ENCODE results near the gene YBEY. TPM values are rescaled to one million over a fixed set of nuclear protein-coding genes. Genes with fewer than 3 reads are reported as not detected.

Gene YBEY
- total and polyA plus RNA-seq, 2 donors (not counting 1 experiment from before 2014, with no cell fraction given), result 15.9 to 18.6 TPM

GRCh38 chr21:46336603-46337002 is 50.5 kb downstream of the YBEY start:
- Histone ChIP-seq H3K9me3 (ENCODE audit: control insufficient read depth, insufficient read depth, low read depth, low read length) (no peaks in the 10 kb centered on the region), H4K20me1 (ENCODE audit: control insufficient read depth, extremely low read depth, insufficient read depth, low read length) (no peaks in the 10 kb centered on the region), H3K4me2 (ENCODE audit: extremely low read depth, insufficient read depth, low read length) (no peak overlapping the region), H2AFZ (ENCODE audit: low read length) (no peak overlapping the region), H3K27ac (ENCODE audit: insufficient read depth, low read length) (no peak overlapping the region), H3K4me1 (ENCODE audit: control insufficient read depth, extremely low read depth, insufficient read depth, low read length) (no peaks in the 10 kb centered on the region), H3K79me2 (ENCODE audit: control insufficient read depth, insufficient read depth, low read length) (peaks cover 15% of the 10 kb centered on the region), H3K4me3 (replicated peaks in 1 of 4; ENCODE audit: control extremely low read depth in 1 of 4, insufficient read depth in 1 of 4, low read depth in 3 of 4, low read length in 4 of 4) (no peak overlapping the region), H3K27me3 (ENCODE audit: control insufficient read depth, insufficient read depth, low read length) (no peaks in the 10 kb centered on the region), H3K36me3 (ENCODE audit: control insufficient read depth, insufficient read depth, low read length) (peaks cover 11% of the 10 kb centered on the region), H3K9ac (ENCODE audit: insufficient read depth, low read length) (no peak overlapping the region)
- TF ChIP-seq CTCF (conservative IDR thresholded peaks at IDR 0.05 in 1 of 2, IDR thresholded peaks at IDR 0.05 in 1 of 2; ENCODE audit: low read depth in 1 of 2, low read length in 2 of 2), result no peak
- TF ChIP-seq EZH2 (IDR thresholded peaks at IDR 0.05; ENCODE audit: low read length, missing control alignments), result no peak
- DNase-seq (ENCODE audit: low read depth in 2 of 2), result no peak

GRCh38 chr21:46340998-46341397 is 54.9 kb downstream of the YBEY start:
- no peak overlapping the region for H3K27ac ChIP-seq (ENCODE audit: insufficient read depth, low read length)
- H3K27me3 ChIP-seq (ENCODE audit: control insufficient read depth, insufficient read depth, low read length), result no peaks in the 10 kb centered on the region
- no peaks in the 10 kb centered on the region for H4K20me1 ChIP-seq (ENCODE audit: control insufficient read depth, extremely low read depth, insufficient read depth, low read length)
- TF ChIP-seq CTCF (conservative IDR thresholded peaks at IDR 0.05 in 1 of 2, IDR thresholded peaks at IDR 0.05 in 1 of 2; ENCODE audit: low read depth in 1 of 2, low read length in 2 of 2), result no peak
- TF ChIP-seq EZH2 (IDR thresholded peaks at IDR 0.05; ENCODE audit: low read length, missing control alignments), result no peak
- no peak overlapping the region for H3K9ac ChIP-seq (ENCODE audit: insufficient read depth, low read length)
- H3K79me2 ChIP-seq (ENCODE audit: control insufficient read depth, insufficient read depth, low read length), result peaks cover 14% of the 10 kb centered on the region
- no peaks in the 10 kb centered on the region for H3K9me3 ChIP-seq (ENCODE audit: control insufficient read depth, insufficient read depth, low read depth, low read length)
- no peak overlapping the region for H3K4me2 ChIP-seq (ENCODE audit: extremely low read depth, insufficient read depth, low read length)
- H2AFZ ChIP-seq (ENCODE audit: low read length), result no peak overlapping the region
- no peak overlapping the region for H3K4me3 ChIP-seq (replicated peaks in 1 of 4; ENCODE audit: control extremely low read depth in 1 of 4, insufficient read depth in 1 of 4, low read depth in 3 of 4, low read length in 4 of 4)
- no peak for DNase-seq (ENCODE audit: low read depth in 2 of 2)
- H3K4me1 ChIP-seq (ENCODE audit: control insufficient read depth, extremely low read depth, insufficient read depth, low read length), result no peaks in the 10 kb centered on the region
- peaks cover 8% of the 10 kb centered on the region for H3K36me3 ChIP-seq (ENCODE audit: control insufficient read depth, insufficient read depth, low read length)

GRCh38 chr21:46344219-46344915 is 58.2 kb downstream of the YBEY start:
- TF ChIP-seq CTCF (conservative IDR thresholded peaks at IDR 0.05 in 1 of 2, IDR thresholded peaks at IDR 0.05 in 1 of 2; ENCODE audit: low read depth in 1 of 2, low read length in 2 of 2) (no peak), EZH2 (IDR thresholded peaks at IDR 0.05; ENCODE audit: low read length, missing control alignments) (no peak)

More at GRCh38 chr21:46344219-46344915, 58.2 kb downstream of the YBEY start:
- DNase-seq (ENCODE audit: low read depth in 2 of 2), result no peak
- no peak overlapping the region for H3K4me3 ChIP-seq (replicated peaks in 1 of 4; ENCODE audit: control extremely low read depth in 1 of 4, insufficient read depth in 1 of 4, low read depth in 3 of 4, low read length in 4 of 4)
- H3K79me2 ChIP-seq (ENCODE audit: control insufficient read depth, insufficient read depth, low read length), result peaks cover 8% of the 10 kb centered on the region
- no peaks in the 10 kb centered on the region for H3K9me3 ChIP-seq (ENCODE audit: control insufficient read depth, insufficient read depth, low read depth, low read length)
- no peaks in the 10 kb centered on the region for H3K27me3 ChIP-seq (ENCODE audit: control insufficient read depth, insufficient read depth, low read length)
- no peak overlapping the region for H3K4me2 ChIP-seq (ENCODE audit: extremely low read depth, insufficient read depth, low read length)
- H2AFZ ChIP-seq (ENCODE audit: low read length), result no peak overlapping the region
- no peaks in the 10 kb centered on the region for H4K20me1 ChIP-seq (ENCODE audit: control insufficient read depth, extremely low read depth, insufficient read depth, low read length)
- no peaks in the 10 kb centered on the region for H3K4me1 ChIP-seq (ENCODE audit: control insufficient read depth, extremely low read depth, insufficient read depth, low read length)
- peaks cover 18% of the 10 kb centered on the region for H3K36me3 ChIP-seq (ENCODE audit: control insufficient read depth, insufficient read depth, low read length)
- no peak overlapping the region for H3K9ac ChIP-seq (ENCODE audit: insufficient read depth, low read length)
- no peak overlapping the region for H3K27ac ChIP-seq (ENCODE audit: insufficient read depth, low read length)
